ENCODE measurements around the gene CYP8B1. TPM values are rescaled to one million over a fixed set of nuclear protein-coding genes. Genes with fewer than 3 reads are reported as not detected.

The CYP8B1 gene
- total RNA-seq, 4 donors from 2014 or later, result not detected

GRCh38 chr3:42838571-42838970 is 37.1 kb downstream of the CYP8B1 start:
- intact Hi-C loops (cut with DNase I), result no loop called here
- TF ChIP-seq POLR2A (IDR thresholded peaks at IDR 0.05) (no peak), CTCF (IDR thresholded peaks at IDR 0.05) (no peak)
- Histone ChIP-seq H3K4me1 (peaks cover 0 to 19% (median 3%) of the 10 kb centered on the region in 3 donors), H3K36me3 (no peaks in the 10 kb centered on the region), H3K4me3 (no peak overlapping the region), H3K27me3 (no peaks in the 10 kb centered on the region), H3K27ac (no peak overlapping the region), H3K9me3 (no peaks in the 10 kb centered on the region)
- WGBS, 2 donors, result 75 to 86% methylated on average over 4 of the region's 4 CpGs
- no peak for DNase-seq

GRCh38 chr3:42836150-42837123 is 39.2 kb downstream of the CYP8B1 start:
- no peak overlapping the region for H3K4me3 ChIP-seq
- no peaks in the 10 kb centered on the region for H3K36me3 ChIP-seq
- peaks cover 0 to 8% (median 0%) of the 10 kb centered on the region in 3 donors for H3K4me1 ChIP-seq
- no peaks in the 10 kb centered on the region for H3K27me3 ChIP-seq
- no peak for TF ChIP-seq POLR2A (IDR thresholded peaks at IDR 0.05)
- TF ChIP-seq CTCF (IDR thresholded peaks at IDR 0.05), result peak in 1 of 6 experiments; percentile 14
- WGBS, 2 donors, result 74 to 87% methylated on average over 4 of the region's 5 CpGs
- H3K27ac ChIP-seq, result no peak overlapping the region
- DNase-seq, result no peak
- intact Hi-C loops (cut with DNase I), result no loop called here
- no peaks in the 10 kb centered on the region for H3K9me3 ChIP-seq

GRCh38 chr3:42831321-42831713 is 44.4 kb downstream of the CYP8B1 start:
- TF ChIP-seq CTCF (IDR thresholded peaks at IDR 0.05) (peak; percentile 53 to 75 (median 72)), POLR2A (IDR thresholded peaks at IDR 0.05) (no peak)
- 21% methylated on average over 3 of the region's 3 CpGs for WGBS, 2 donors

GRCh38 chr3:42830437-42831320 is 45.0 kb downstream of the CYP8B1 start:
- intact Hi-C loops (cut with DNase I), result loop anchor here (5.0 kb wide), 1 partner anchor 52 kb away; no protein-coding TSS in a partner anchor
- no peaks in the 10 kb centered on the region for H3K27me3 ChIP-seq
- WGBS, 2 donors, result 29 to 41% methylated on average over 7 of the region's 7 CpGs
- H3K36me3 ChIP-seq, result no peaks in the 10 kb centered on the region
- peaks cover 0 to 33% (median 13%) of the 10 kb centered on the region in 3 donors for H3K4me1 ChIP-seq
- no peak for DNase-seq
- TF ChIP-seq CTCF (IDR thresholded peaks at IDR 0.05) (peak in 5 of 6 experiments; percentile 43 to 66 (median 50)), POLR2A (IDR thresholded peaks at IDR 0.05) (no peak)
- no peak overlapping the region for H3K4me3 ChIP-seq
- H3K27ac ChIP-seq, result no peak overlapping the region
- H3K9me3 ChIP-seq, result no peaks in the 10 kb centered on the region

More at GRCh38 chr3:42831321-42831713, 44.4 kb downstream of the CYP8B1 start:
- DNase-seq, result no peak
- H3K9me3 ChIP-seq, result no peaks in the 10 kb centered on the region
- H3K36me3 ChIP-seq, result no peaks in the 10 kb centered on the region
- no peaks in the 10 kb centered on the region for H3K27me3 ChIP-seq
- peaks cover 0 to 27% (median 13%) of the 10 kb centered on the region in 3 donors for H3K4me1 ChIP-seq
- H3K4me3 ChIP-seq, result no peak overlapping the region
- intact Hi-C loops (cut with DNase I), result loop anchor here (5.0 kb wide), 1 partner anchor 51 kb away; no protein-coding TSS in a partner anchor
- no peak overlapping the region for H3K27ac ChIP-seq

All from esophagus squamous epithelium (tissue), 5 donors.